HG02840 (cell line): Measurements from ENCODE around the gene ASCC3.
A peak's percentile ranks its signal among the peaks of the same experiment; 100 is the strongest.
"Not testable (repeated sequence)": the region's sequence is repeated elsewhere in the genome, so short reads cannot be mapped to it uniquely, and the experiment has no call there.

Experiments
- ATAC-seq: cut with Tn5 transposase; IDR thresholded peaks from one replicate; pipeline ENCODE4 v1.9.1; 2021; ENCODE audit warnings: mild to moderate bottlenecking, moderate library complexity, moderate number of reproducible peaks; ENCODE audit not compliant: unreplicated experiment, low FRiP score

ASCC3 gene

DNA sequence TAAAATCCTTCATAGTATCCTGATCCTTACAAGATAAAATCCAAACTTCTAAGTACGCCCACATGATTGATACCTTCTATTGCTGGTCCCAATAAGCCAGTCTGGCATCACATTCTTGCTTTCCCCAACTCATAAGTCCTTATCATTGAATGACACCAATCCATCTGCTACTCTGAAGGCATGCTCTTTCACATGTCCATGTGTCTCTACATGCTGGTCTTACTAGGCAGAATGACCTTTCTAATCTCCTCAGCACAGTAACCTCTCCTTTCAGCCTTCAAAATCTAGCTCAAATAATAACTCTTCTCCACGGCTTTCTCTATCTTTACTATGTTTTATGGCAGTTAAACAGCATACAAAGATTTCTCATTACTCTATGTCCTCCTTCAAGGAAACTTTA lies 71.1 kb downstream of the ASCC3 start:
- no peak for ATAC-seq

DNA sequence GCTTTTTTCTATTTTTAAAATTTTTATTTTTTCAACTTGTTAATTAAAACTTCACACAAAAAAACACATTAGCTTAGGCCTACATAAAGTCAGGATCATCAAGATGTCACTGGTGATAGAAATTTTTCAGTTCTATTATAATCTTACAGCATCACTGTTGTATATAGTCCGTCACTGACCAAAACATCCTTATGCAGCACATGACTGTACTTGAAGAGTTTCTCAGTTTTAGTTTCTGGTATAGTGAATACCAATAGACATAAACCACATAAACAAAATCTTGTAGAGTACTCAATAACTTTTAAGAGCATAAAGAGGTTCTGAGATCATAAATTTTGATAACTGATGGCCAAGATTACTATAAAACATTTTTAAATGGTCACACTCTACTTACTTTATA lies 71.8 kb downstream of the ASCC3 start:
- ATAC-seq, result no peak

DNA sequence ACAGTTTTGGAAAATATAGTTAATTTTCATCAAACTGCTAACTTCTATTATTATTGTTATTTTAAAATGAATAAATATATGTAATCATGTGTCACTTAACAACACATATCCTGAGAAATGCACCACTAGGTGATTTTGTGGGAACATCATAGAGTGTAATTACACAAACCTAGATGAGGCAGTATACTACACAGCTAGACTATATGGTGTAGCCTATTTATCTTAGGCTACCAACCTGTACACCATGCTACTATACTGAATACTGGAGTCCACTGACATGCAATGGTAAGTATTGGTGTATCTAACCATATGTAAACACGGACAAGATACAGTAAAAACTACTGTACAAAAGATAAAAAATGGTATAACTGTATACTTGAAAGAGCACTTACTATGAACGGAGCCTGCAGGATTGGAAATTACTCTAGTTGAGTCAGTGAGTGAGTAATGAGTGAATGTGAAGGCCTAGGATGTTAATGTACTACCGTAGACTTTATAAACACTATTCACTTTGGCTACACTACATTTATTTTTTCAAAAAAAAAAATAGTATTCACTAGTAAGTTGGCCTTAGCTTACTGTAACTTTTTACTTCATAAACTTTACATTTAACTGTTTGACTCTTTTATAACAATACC lies 72.4 kb downstream of the ASCC3 start:
- no peak for ATAC-seq

DNA sequence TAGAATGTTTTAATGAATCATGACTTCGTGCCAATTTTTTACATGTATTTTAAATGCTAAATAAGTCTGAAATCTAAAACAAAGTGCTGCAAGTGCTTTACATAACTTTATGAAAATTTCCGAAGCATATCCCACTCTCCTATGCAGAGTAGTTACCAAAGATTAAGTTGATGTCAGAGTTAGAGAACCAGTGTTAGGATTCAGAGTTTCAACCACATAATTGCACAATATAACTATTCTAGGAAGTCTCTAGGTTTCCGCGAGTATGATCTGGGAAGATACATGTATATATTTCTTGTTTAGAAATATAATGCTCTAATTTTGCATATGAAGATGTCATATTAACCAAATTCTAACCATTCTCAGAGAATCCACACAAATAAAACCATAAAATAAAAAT lies 74.8 kb downstream of the ASCC3 start:
- no peak for ATAC-seq

DNA sequence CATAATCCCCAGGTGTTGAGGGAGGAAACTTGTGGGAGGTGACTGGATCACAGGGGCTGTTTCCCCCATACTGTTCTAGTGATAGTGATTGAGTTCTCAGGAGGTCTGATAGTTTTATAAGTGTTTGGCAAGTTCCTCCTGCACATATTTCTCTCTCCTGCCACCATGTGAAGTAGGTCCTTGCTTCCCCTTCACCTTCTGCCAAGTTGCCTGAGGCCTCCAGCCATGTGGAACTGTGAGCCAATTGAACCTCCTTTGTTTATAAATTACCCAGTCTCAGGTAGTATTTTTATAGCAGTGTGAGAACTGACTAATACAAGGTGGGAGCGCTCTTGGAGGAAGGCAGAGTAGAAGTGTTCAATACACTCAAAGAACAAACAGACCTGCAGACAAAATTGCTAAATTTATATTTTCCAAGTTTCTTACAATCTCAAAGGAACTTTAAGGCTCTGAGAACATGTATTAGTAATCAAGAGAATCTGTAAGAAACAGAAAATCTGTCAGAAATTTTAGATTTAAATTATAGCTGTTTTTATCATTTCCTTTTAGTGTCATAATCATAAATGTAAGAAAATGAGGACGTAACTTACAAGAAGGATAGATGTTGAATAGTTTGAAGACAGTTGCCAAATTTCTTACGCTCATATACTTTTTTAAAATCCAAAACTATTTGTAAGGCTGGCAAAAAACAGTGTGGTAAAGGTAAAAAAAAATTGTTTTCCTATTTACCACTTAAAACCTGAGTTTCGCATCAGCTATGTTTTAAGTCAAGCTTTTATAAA lies 77.7 kb downstream of the ASCC3 start:
- ATAC-seq, result no peak

DNA sequence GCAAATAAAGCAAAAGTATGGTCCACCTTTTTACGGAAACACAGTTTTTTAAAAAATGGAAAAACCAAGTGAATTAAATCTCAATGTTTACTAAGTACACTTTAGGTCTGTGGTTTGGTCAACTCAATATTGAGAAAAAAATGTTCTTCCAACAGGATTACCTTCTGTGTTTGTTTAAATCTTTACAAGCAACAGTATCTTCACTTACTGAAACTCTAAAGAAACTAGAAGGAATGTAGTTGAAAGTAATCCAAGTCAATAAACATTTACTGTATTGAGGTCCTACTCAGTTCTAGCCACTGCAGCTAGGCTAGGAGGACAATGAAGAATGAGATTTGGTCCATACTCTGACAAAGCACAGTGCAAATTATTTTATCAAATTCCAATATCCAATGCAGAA lies 80.1 kb downstream of the ASCC3 start:
- no peak for ATAC-seq

DNA sequence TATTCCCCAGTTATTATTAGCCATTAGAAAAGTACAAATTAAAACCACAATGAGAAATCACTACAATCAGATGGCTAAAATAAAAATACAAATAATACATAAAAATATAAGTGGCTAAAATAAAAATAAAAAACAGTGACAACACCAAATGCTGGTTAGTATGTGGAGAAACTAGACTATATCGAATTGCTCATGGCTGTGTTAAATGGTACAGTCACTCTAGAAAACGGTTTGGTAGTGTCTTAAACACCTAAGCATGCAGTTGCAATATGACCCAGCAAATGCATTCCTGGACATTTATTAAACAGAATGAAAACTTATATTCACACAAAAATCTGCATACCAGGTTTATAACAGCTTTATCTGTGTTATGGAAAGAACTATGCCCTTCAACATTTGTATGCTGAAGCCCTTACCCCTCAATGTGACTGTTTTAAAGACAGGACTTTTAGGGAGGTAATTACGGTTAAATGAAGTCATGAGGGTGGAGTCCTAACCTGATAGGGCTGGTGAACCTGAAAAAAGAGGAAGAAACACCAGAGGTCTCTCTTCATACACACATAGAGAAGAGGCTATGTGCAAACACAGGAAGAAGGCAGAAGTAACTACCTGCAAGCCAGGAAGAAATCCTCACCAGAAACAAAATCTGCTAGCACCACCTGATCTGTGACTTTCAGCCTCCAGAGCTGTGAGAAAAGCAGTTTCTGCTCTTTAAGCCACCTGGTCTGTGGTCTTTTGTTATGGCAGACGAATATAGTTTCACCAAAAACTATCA lies 84.9 kb downstream of the ASCC3 start:
- peak; percentile 95 for ATAC-seq

DNA sequence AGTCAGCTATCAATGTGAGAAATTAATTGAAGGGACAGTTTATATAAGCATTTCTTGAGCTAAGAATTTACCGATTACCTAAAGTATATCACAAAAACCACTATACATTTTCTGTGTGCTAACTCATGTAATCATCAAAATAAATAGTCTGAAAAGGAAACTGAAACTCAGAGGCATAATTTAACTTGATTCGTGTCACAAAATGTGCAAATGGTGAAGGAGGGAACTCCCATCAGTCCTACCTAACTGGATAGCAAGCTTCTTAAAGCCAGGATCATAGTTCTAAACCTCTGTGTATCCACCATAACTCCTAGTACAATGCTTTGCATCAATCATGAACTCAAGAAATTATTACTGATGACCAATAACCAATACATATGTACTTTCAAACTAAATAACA lies 91.0 kb downstream of the ASCC3 start:
- no peak for ATAC-seq

DNA sequence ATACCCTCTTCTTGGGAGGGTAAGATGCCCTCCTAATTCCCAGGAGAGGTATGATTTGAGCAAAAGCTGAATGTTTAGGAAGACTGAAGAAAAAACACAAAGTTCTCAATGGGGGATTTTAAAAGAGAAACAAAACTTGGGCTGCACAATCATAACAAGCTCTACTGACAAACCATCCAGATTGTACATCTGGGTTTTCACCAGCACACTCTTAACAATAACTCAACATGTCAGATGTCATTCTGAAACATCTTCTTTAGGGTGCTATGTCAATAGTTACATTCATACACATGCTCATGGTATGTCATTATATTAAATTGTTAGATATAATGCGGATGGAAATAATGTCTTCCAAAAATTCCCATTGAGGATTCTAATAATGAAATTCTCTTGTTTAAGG lies 95.1 kb downstream of the ASCC3 start:
- ATAC-seq, result no peak

DNA sequence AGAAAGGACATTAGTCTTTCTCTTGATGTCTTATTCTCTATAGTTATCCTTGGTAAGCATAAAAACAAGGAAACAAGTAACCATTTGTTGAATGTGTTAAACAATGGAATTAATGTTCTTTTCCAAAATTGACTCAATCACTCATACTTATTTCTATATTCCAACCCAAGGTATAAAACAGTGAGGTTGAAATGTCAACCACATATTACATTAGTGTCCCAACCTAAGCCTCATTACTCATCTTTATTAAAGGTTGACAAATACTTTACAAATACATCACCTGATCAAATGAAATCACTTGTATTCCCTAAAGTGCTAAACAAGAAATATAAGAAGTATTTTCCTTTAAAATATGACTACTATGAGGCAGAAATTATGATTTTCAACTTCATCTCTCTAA lies 100.5 kb downstream of the ASCC3 start:
- ATAC-seq, result no peak

DNA sequence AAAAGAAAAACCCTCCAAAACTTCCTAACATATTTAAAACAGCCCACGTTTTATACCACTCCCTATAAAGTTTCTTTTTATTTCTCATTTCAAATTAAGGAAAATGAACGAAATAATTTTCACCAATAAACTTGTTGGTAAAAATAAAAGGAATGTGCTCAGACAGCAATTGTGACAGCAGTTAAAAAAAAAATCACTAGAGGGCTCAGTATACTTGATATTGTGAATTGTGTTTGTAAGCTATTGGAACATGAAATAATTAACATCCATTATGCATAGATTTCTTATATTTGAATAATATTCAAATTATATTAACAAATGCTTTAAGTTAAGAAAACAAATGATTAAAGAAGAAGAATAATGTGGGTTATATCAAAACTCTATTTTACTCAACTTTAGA lies 105.5 kb downstream of the ASCC3 start:
- ATAC-seq, result no peak

DNA sequence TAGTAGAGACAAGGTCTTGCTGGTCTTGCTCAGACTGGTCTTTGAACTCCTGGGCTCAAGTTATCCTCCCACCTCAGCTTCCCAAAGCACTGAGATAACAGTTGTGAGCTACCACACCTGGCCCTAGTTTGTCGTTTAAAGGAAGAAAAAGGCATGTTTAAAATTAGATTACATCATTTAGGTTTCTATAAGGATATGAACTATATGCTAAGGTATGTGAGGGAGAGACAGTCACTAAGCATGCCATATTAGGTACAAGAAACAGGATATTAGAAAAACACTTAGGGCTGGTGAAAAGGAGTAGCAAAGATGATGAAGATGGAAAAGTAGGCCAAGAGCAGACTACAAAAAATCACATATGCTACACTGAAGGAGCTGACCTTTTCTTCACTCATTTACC lies 106.4 kb downstream of the ASCC3 start:
- no peak for ATAC-seq

DNA sequence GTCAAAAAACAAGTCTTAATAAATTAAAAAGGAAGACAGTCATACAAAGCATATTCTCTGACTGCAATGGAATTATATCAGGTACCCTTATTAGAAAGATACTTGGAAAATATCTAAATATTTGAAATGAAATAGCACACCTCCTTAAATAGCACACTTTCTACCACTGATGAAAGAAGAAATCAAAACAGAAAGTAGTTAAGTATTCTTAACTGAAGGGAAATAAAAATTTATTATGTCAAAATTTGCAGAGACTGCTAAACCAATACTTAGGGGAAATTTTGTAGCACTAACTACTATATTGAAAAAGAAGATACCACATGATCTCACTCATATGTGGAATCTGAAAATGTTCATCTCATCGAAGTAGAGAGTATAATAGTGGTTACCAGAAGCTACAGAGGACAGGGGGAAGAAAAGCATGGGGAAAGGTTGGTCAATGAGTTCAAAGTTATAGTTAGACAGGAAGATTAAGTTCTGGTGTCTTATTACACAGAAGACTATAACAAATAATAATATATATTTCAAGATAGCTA lies 112.2 kb downstream of the ASCC3 start:
- no peak for ATAC-seq

DNA sequence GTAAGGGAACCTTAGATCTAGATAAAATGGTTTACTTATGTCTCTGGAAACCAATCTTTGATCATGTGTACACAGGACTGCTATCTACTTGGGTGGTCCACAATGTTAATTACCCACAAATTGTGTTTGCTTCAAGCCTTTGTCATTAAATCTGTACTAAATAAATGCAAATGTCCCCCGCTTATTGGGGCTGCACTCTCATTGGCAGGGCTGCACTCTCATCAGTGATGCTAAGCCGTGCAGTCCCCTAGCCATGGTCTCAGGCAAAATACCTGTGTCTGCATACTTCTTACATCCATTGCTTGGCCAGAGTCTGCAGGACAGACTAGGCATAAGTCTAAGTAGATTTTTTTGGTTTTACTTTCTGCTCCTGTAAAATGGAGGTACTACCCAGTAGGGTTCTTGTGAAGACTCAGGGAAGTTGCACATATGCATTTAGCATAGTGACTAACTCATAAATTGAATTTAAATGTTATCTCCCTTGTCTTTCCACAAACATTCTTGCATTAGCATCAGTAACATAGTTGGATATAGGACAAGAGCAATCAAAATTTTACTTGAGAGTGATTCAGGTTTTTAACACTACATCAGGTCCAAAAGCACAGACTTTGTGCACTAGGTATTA lies 117.4 kb downstream of the ASCC3 start:
- no peak for ATAC-seq

DNA sequence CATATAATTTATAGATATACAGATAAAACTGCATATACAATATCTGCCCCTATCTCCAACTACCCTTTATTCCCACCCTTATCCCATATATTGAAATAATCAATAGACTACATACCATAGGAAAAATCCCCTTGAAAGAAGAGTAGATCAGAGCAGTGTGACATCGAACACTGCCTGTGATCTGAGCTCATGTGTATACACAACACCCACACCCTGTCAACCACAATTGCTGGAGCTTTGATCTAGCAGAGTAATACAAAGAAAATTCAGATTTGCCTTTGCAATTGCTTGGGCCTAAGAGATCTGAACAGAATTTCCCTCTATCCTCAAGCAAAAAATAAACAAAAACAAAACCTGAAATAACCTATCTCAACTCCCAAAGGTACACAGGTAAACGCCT lies 119.3 kb downstream of the ASCC3 start:
- no peak for ATAC-seq

DNA sequence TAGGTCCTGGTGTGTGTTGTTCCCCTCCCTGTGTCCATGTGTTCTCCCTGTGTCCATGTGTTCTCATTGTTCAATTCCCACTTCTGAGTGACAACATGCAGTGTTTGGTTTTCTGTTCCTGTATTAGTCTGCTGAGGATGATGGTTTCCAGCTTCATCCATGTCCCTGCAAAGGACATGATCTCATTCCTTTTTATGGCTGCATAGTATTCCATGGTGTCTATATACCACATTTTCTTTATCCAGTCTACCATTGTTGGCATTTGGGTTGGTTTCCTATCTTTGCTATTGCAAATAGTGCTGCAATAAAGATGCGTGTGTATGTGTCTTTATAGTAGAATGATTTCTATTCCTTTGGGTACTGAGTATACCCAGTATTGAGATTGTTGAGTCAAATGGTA lies 122.7 kb downstream of the ASCC3 start:
- not testable (repeated sequence) for ATAC-seq

DNA sequence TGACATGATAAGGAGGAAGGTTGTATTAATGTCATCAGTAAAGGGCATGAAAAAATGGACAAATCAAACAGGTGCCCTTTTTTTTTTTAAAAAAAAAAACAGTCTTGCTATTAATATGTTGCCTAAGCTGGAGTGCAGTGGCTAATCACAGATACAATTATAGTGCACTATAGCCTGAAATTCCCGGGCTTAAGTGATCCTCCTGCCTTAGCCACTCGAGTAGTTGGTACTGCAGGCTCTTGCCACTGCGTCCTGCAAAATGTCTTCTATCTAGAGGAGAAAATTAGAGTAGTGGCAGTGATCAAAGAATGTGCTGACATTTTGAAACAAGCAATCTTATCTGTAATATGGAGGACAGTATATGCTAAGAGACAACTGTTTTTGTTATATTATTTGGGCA lies 127.7 kb downstream of the ASCC3 start:
- no peak for ATAC-seq

DNA sequence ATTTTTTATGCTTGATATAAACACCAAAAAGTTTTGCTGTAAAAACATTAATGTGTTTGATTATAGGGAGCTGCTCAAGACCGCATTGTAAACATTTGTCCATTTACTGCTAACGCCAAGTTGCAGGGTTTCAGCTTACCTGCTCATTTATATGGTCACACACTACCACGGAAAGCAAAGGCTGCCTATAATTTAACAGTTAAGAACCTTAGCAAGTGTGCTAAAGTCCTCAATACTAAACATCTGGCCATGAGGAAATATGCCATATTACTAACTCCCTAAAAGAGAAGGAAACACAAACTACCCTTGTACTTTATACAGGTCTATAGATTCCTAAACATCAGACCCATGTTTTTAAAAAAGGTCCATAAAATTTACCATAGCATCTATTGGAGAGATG lies 129.5 kb downstream of the ASCC3 start:
- no peak for ATAC-seq

DNA sequence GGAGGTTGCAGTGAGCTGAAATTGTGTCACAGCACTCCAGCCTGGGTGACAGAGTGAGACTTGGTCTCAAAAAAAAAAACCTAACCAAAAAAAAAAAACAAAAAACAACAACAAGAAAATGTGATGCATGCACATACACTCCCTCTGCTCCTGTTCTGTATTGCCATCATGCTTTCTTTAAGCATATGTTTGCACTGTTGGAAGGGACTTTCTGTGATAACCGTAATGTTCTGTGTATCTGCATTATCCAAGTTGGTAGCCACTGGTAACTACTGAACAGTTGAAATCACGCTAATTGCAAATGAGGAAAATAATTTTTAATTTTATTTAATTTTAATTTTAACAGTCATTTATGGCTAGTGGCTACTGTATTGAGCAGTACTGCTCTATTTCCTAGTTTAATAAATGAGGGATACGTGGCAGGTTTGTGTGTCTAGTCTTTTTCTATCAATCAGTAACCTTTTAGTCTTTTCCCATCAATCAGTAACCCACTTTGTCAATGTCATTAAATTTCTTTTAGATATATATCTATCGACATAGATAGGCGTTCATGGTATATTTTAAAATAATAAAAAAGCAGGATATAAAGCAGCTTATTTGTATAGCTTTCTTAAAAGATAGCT lies 135.6 kb downstream of the ASCC3 start:
- ATAC-seq, result no peak

DNA sequence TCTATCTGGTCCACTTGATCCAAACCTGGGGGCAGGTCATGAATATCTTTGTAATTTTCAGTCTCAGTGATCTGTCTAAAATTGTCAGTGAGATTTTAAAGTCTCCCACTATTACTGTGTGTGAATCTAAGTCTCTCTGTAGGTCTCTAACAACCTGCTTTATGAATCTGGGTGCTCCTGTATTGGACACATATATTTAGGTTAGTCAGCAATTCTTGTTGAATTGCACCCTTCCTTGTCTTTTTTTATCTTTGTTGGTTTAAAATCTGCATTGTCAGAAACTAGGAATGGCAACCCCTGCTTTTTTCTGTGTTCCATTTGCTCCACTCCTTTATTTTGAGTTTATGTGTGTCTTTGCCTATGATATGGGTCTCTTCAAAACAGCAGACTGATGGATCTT lies 140.7 kb downstream of the ASCC3 start:
- no peak for ATAC-seq
